ENCODE data around the gene EXOC4. TPM values are rescaled to one million over a fixed set of nuclear protein-coding genes. Genes with fewer than 3 reads are reported as not detected.
A peak's percentile ranks its signal among the peaks of the same experiment; 100 is the strongest.

Gene EXOC4
- total and polyA plus RNA-seq, 2 experiments from 2014 or later = 23.9 to 51.7 TPM

DNA sequence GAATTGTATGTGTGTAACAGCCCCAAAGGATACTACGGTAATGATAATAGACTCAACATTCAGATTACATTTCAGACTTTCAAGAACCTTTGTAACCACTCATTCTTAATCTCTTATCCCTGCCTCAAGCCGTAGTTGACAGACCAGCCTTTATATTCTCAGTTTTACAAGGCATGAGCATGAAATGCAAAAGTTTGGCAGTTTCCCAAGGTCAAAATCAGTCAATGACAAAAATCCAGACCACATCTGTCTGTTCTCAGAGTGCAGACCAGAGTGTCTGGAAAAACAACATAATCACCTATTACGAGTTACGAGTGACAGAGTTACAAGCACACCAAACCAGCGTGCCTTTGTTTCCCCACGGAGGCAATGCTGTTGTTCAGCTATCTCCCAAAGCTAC is 695.7 kb downstream of the EXOC4 start:
- Histone ChIP-seq H3K4me3 (no peak overlapping the region), H3K4me1 (ENCODE audit: insufficient read depth) (no peaks in the 10 kb centered on the region), H3K27ac (no peak overlapping the region), H2AFZ (no peak overlapping the region), H3K79me2 (ENCODE audit: insufficient read depth) (no peaks in the 10 kb centered on the region), H3K9me3 (ENCODE audit: low read depth) (no peaks in the 10 kb centered on the region), H3K27me3 (replicated peaks; ENCODE audit: insufficient read depth) (no peaks in the 10 kb centered on the region), H3F3A (ENCODE audit: insufficient read depth) (no peaks in the 10 kb centered on the region), H3K4me2 (ENCODE audit: unreplicated experiment) (no peak overlapping the region), H3K9ac (no peak overlapping the region), H3K36me3 (ENCODE audit: low read depth) (0 out of 2 replicates have a peak, but pooled peaks cover 4% of the 10 kb centered on the region), H4K20me1 (ENCODE audit: insufficient read depth) (no peaks in the 10 kb centered on the region), H3K9me2 (ENCODE audit: insufficient read depth) (0 out of 2 replicates have a peak, but pooled peaks cover 5% of the 10 kb centered on the region)
- WGBS, 2 experiments (ENCODE audit: low coverage in 1 of 2, low lambda C conversion rate in 2 of 2, missing lambda C conversion rate in 2 of 2) = 83 to 90% methylated on average over 6 of the region's 6 CpGs
- no peak for DNase-seq
- in situ Hi-C loops (cut with MboI) = no loop called here
- no peak for TF ChIP-seq EZH2phosphoT487 (IDR thresholded peaks at IDR 0.05; ENCODE audit: insufficient read depth, low read depth)
- no peak for TF ChIP-seq EZH2 (IDR thresholded peaks at IDR 0.05; ENCODE audit: insufficient read depth, poor library complexity, severe bottlenecking)

DNA sequence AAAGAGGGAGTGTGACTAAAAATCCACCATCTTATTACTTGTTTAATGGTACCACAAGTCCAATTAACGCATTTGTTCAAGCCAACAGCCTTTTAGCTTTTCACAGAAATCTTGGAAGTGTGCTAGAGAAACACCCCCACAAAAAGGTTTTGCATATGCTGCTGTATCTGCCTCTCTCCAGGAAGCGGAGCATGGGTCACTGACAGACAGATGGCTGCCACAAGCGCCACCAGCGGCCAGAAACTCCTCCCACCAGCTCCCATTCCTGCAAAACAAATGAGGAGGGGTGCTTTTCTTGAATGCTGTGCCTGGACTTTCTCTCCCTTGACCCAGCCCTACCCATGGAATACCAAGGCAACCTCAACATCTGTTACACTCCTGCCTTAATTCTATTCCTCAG is 698.0 kb downstream of the EXOC4 start:
- WGBS, 2 experiments (ENCODE audit: low coverage in 1 of 2, low lambda C conversion rate in 2 of 2, missing lambda C conversion rate in 2 of 2) = 96% methylated on average over 4 of the region's 4 CpGs
- Histone ChIP-seq H3K4me2 (ENCODE audit: unreplicated experiment) (no peak overlapping the region), H3K9ac (no peak overlapping the region), H3K27me3 (replicated peaks; ENCODE audit: insufficient read depth) (no peaks in the 10 kb centered on the region), H3K9me3 (ENCODE audit: low read depth) (no peaks in the 10 kb centered on the region), H3K27ac (no peak overlapping the region), H3K4me3 (no peak overlapping the region), H2AFZ (no peak overlapping the region), H3K79me2 (ENCODE audit: insufficient read depth) (no peaks in the 10 kb centered on the region), H3K36me3 (ENCODE audit: low read depth) (0 out of 2 replicates have a peak, but pooled peaks cover 4% of the 10 kb centered on the region), H3F3A (ENCODE audit: insufficient read depth) (no peaks in the 10 kb centered on the region), H4K20me1 (ENCODE audit: insufficient read depth) (no peaks in the 10 kb centered on the region), H3K4me1 (ENCODE audit: insufficient read depth) (no peaks in the 10 kb centered on the region), H3K9me2 (ENCODE audit: insufficient read depth) (0 out of 2 replicates have a peak, but pooled peaks cover 5% of the 10 kb centered on the region)
- in situ Hi-C loops (cut with MboI) = no loop called here
- TF ChIP-seq EZH2 (IDR thresholded peaks at IDR 0.05; ENCODE audit: insufficient read depth, poor library complexity, severe bottlenecking) (no peak), EZH2phosphoT487 (IDR thresholded peaks at IDR 0.05; ENCODE audit: insufficient read depth, low read depth) (no peak)
- DNase-seq = no peak

DNA sequence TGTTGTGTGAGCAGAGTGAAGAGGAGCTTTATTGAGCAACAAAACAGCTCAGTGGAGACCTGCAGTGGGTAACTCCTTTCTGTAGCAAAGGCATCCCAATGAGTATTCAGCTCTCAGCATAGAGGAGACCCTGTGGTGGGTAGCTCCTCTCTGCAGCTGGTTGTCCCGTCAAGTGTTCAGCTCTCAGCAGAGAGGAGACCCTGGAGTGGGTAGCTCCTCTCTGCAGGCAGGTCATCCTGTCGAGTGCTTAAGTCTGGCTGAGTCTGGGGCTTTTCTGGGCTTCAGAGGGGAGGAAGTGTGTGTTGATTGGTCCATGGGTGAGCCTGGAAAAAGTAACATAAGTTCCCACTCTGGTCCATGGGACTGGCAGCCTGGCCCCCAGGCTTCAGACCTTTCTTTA is 702.3 kb downstream of the EXOC4 start:
- H3K79me2 ChIP-seq (ENCODE audit: insufficient read depth) = no peaks in the 10 kb centered on the region
- no peak overlapping the region for H3K4me2 ChIP-seq (ENCODE audit: unreplicated experiment)
- no peaks in the 10 kb centered on the region for H3K36me3 ChIP-seq (ENCODE audit: low read depth)
- in situ Hi-C loops (cut with MboI) = no loop called here
- no peak overlapping the region for H3K4me3 ChIP-seq
- no peak for DNase-seq
- TF ChIP-seq EZH2 (IDR thresholded peaks at IDR 0.05; ENCODE audit: insufficient read depth, poor library complexity, severe bottlenecking) (no peak), EZH2phosphoT487 (IDR thresholded peaks at IDR 0.05; ENCODE audit: insufficient read depth, low read depth) (no peak)
- H3K27ac ChIP-seq = no peak overlapping the region
- no peaks in the 10 kb centered on the region for H3K9me2 ChIP-seq (ENCODE audit: insufficient read depth)
- no peak overlapping the region for H2AFZ ChIP-seq
- H3K4me1 ChIP-seq (ENCODE audit: insufficient read depth) = peaks cover 7% of the 10 kb centered on the region
- H4K20me1 ChIP-seq (ENCODE audit: insufficient read depth) = no peaks in the 10 kb centered on the region
- no peaks in the 10 kb centered on the region for H3K27me3 ChIP-seq (replicated peaks; ENCODE audit: insufficient read depth)
- no peaks in the 10 kb centered on the region for H3F3A ChIP-seq (ENCODE audit: insufficient read depth)
- WGBS, 2 experiments (ENCODE audit: low coverage in 1 of 2, low lambda C conversion rate in 2 of 2, missing lambda C conversion rate in 2 of 2) = 100% methylated on average over 2 of the region's 2 CpGs
- no peaks in the 10 kb centered on the region for H3K9me3 ChIP-seq (ENCODE audit: low read depth)
- H3K9ac ChIP-seq = no peak overlapping the region

DNA sequence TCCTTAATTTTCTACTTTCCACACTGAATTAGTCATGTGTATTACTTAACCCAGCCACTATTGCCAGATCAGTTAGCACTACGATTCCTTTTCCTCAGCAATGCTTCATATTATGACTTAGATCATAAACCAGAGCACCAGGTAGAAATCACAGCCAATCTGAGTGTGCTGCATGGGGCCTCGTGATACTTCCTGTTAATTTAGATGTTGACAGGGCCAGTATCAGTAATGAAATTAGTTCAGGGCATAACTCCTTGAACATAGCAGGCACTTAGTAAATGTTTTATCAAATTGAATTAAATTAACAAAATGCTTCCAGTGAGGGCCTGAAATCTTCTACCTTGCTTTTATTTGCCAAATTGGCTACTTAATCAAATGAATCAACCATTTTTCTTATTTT is 705.0 kb downstream of the EXOC4 start:
- Histone ChIP-seq H3K79me2 (ENCODE audit: insufficient read depth) (no peaks in the 10 kb centered on the region), H4K20me1 (ENCODE audit: insufficient read depth) (no peaks in the 10 kb centered on the region), H3K9me3 (ENCODE audit: low read depth) (no peaks in the 10 kb centered on the region), H3K27me3 (replicated peaks; ENCODE audit: insufficient read depth) (no peaks in the 10 kb centered on the region), H3K4me3 (no peak overlapping the region), H3K4me2 (ENCODE audit: unreplicated experiment) (no peak overlapping the region), H3K36me3 (ENCODE audit: low read depth) (no peaks in the 10 kb centered on the region), H3K27ac (no peak overlapping the region), H3K9ac (no peak overlapping the region), H3F3A (ENCODE audit: insufficient read depth) (no peaks in the 10 kb centered on the region), H2AFZ (no peak overlapping the region), H3K9me2 (ENCODE audit: insufficient read depth) (no peaks in the 10 kb centered on the region), H3K4me1 (ENCODE audit: insufficient read depth) (peaks cover 7% of the 10 kb centered on the region)
- peak; percentile 43 for DNase-seq
- in situ Hi-C loops (cut with MboI) = no loop called here
- 25% methylated on average over 2 of the region's 2 CpGs for WGBS, 2 experiments (ENCODE audit: low coverage in 1 of 2, low lambda C conversion rate in 2 of 2, missing lambda C conversion rate in 2 of 2)
- TF ChIP-seq EZH2 (IDR thresholded peaks at IDR 0.05; ENCODE audit: insufficient read depth, poor library complexity, severe bottlenecking) = no peak

DNA sequence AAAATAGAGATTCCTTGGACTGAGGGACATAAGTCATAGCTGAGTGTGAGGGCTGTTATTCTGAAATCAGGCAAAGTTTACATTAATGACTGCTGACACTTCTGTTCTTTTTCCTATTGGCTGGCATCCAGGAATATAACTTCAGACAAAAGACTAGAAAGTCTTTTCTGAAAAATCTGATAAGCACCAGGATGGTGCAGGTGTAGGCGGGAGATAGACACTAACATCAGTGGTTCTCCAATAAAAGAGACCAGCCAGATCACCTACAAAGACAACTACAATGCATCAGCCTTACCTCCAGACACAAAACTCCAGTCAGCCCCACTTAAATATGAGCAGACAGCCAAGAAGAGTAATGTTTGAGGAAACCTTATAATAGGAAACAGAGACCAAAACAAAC is 705.9 kb downstream of the EXOC4 start:
- H3K9ac ChIP-seq = no peak overlapping the region
- no peaks in the 10 kb centered on the region for H3K36me3 ChIP-seq (ENCODE audit: low read depth)
- WGBS, 2 experiments (ENCODE audit: low coverage in 1 of 2, low lambda C conversion rate in 2 of 2, missing lambda C conversion rate in 2 of 2) = 97 to 100% methylated on average over 1 of the region's 1 CpG
- no peaks in the 10 kb centered on the region for H3K27me3 ChIP-seq (replicated peaks; ENCODE audit: insufficient read depth)
- no peak for TF ChIP-seq EZH2 (IDR thresholded peaks at IDR 0.05; ENCODE audit: insufficient read depth, poor library complexity, severe bottlenecking)
- no peak overlapping the region for H3K27ac ChIP-seq
- in situ Hi-C loops (cut with MboI) = no loop called here
- no peak overlapping the region for H3K4me2 ChIP-seq (ENCODE audit: unreplicated experiment)
- H4K20me1 ChIP-seq (ENCODE audit: insufficient read depth) = no peaks in the 10 kb centered on the region
- no peak overlapping the region for H3K4me3 ChIP-seq
- no peaks in the 10 kb centered on the region for H3K79me2 ChIP-seq (ENCODE audit: insufficient read depth)
- no peak for DNase-seq
- no peak overlapping the region for H2AFZ ChIP-seq
- no peaks in the 10 kb centered on the region for H3K9me2 ChIP-seq (ENCODE audit: insufficient read depth)
- H3K4me1 ChIP-seq (ENCODE audit: insufficient read depth) = peaks cover 7% of the 10 kb centered on the region
- H3K9me3 ChIP-seq (ENCODE audit: low read depth) = no peaks in the 10 kb centered on the region
- no peaks in the 10 kb centered on the region for H3F3A ChIP-seq (ENCODE audit: insufficient read depth)
